ENCODE measurements around the gene CRACDL.

The CRACDL gene

DNA sequence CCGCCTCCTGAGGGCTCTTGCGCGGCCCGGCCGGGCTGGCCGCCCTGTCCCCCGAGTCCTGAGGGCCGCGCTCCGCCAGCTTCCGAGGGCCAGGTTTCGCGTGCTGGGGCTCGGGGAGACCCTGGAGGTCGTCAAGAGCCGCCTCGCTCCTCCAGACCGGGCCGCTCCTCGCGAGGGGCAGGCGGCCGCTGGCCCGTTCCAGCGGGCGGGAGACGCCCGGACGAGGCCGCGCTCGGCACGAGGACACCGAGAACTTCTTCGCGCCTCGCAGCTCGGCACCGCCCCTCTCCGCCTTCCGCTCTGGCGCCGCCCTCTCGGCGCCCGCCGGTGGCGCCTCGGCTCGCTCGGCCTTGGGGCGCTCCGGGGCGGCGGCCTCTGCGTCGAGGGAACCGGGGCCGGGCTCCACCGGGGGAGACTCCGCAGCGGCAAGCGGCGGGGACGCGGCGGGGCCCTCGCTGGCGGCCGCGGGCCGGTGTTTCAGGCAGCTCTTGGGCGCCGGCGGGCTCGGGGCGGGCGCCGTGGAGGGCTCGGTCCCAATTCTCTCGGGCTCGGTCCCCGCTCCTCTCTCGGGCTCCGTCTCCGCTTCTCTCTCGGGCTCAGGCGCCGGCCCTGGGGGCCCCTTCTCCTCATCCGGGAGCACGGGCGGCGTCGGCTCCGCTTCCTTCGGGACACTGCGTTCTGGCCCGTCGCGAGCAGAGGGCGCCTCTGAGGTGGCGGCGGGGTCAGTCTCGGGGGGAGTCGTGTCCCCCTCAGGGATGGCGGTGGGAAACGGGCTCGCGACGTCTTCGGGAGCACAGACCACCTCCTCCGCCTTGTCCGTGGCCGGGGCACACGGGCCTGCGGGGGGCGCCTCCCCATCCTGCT, 113.5 kb downstream of the CRACDL start:
- no peak for DNase-seq

DNA sequence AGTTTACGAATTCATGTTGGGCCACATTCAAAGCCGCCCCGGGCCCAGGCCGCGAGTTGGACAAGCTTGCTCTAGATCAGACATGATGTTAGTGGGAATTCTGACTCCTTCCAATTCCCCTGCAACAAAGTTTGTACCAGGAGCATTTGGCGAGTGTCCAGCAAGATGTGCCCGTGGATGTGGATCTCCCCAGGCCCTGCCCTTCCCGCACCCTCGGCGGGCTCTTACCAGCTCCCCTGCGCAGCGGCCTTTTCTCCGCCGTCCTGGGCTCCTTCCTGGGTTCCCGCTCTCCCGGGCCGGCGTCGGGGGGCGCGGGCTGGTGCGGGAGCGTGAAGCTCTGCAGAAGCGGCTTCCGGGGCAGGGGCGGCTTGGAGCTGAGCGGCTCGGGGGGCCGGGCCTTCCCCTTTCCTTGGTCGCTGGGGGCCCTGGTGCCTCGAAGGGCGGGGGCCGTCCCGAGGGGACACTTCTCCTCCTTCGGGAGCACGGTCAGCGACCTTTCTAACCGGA, 114.3 kb downstream of the CRACDL start:
- no peak for DNase-seq

DNA sequence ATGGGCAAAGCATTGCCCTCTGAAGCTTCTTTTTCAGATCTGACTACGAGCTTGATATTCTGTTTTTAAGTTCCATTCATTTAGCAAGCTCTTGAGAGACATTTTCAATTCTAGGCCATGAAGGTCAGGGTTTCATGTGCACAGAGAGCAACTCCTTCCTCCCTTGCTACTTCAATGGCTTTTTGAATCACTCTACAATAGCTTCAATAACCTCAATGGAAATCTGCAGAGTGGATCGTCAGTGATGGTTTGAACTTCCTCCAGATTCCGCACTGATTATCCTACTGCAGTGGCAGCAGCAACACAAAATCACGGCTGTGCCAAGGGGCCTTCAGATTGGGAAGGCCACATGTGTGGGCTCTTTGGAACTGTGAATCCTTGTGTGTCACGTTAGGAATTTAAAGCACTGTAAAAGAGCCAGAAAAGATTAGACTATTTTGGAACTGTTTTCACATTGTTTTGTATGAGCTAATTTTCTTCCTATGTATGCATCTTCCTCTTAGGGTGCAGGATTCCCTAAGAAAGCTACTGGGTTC, 116.7 kb downstream of the CRACDL start:
- DNase-seq, result no peak

DNA sequence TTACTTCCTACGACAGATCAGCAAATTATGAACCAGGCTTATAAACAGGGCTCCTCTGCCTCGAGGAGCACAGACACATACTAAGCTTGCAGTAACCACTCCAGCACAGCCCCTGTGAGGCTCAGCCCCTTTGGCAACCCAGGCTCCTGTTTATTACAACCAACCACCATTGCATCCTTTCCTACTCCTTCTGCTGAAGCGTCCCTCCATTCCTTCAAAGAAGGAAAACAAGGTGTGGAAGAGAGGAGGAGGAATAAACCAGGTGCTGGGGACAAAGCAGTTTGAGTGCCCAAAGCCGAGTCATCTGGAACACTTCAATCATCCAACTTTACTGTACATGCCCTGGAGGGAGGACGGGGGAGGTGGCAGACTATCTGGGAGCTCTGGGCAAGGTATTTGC, 117.9 kb downstream of the CRACDL start:
- DNase-seq, result no peak

DNA sequence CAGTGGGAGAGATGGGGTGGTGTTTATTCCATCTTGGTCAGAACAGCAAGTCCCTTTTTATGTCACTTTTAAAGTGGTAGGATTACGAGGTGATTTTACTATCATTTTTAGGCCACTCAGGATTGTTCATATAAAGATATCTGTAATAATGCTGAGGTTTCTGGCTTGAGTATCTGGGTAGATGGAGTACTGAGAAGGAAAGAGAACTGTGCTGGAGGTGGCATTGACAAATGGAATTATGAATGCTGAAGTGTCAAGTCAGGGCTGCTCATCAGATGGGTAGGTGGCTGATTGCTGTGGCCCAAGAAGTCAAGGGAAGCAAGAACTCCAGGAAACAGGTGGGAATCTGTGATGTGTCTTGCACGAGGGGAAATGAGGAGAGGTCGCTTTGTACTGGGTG, 119.7 kb downstream of the CRACDL start:
- DNase-seq, result no peak

DNA sequence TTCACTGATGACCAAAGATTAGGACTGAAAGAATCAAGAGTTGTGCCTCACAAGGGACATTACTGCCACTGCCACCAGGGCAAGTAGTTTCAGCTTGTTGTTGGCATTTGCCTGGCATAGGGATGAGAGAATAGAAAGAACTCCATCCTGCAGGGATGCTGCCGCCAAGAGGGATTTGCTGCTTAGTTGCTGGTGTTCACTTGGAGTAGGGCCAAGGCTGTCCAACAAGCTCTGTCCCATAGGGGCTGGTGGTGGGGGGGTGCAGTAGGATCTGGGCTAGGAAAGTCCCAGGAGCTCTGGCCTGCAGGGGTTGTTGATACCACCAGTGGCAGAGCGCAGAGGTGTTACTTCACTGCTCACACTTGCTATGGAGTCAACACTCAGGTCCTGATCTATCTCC, 120.2 kb downstream of the CRACDL start:
- no peak for DNase-seq

DNA sequence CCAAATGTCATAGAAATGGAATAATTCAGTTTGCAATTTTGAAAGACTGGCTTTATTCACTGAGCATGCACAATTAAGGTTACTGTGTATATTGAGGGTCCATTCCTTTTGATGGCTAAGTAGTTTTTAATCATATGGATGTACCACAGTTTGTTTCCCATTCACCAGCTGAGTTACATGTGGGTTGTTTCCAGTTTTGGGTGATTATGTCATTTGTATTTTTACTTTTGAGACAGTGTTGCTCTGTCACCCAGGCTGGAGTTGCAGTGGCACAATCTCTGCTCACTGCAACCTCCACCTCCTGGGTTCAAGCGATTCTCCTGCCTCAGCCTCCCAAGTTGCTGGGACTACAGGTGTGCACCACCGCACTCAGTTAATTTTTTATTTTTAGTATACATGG, 124.3 kb downstream of the CRACDL start:
- DNase-seq, result no peak

DNA sequence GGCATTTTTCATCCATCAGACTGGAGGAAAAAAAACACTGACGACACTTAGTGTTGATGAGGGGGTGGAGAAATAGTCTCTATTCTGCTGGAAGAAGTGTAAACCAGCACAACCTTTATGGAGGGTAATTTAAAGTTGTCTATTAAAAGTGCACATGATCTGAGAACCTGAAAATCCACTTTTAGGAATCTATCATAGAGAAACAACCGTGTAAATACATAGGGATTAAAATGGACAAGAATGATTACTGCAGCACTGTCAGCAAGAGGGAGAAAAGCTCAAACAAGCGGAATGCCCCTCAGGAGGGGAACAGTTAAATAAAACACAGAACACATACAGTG, 125.5 kb downstream of the CRACDL start:
- DNase-seq, result no peak

DNA sequence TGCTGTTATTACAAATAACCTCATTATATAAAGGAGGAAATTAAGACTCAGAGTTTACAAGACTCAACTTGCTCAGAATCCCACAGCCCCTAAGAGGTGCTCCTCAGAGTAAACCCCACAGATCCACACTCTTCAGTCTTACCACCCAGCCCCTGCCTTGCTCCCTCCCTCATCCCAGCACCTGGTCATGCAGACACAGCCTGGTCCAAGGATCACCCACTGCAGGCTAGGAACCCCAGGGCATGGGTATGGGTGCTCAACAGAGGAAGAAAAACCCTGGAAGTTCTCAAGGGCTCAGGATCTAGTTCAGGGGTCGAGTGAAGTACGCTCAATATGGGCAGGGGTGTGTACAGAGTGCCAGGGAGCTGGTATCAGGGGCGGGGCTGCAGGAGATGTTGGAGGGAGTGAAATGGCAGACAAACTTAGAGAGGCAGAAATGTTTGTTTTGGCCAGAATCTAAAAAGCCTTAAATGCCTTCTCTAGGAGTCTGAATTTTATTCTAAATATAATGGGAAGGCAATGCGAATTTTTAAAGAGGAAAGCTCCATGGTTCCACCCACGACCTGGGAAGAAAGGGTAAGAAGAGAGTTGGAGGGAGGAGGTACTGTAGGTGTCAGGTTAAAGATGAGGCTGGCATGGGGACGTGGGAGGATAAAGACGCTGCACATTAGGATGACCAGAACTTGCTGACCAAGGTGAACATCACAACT, 126.0 kb downstream of the CRACDL start:
- DNase-seq, result no peak

DNA sequence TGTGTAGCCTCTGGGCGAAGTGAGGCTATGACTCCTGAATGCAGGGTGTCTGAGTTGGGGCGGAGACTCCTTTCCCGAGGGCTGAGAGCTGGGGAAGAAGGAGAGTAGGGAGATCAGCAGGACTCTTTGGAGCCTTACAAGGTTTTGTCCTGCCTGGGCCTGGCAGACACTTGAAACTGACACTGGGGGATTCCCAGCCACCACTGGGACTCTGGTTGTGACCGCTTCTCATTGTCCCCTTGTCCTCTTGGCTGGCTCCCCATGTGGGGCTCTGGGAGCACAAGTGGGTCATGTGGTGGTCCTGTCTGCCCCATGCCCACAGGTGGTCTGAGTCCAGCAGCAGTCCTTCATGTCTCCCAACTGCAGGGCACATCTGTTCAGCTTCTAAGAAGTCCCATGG, 126.9 kb downstream of the CRACDL start:
- DNase-seq, result no peak

DNA sequence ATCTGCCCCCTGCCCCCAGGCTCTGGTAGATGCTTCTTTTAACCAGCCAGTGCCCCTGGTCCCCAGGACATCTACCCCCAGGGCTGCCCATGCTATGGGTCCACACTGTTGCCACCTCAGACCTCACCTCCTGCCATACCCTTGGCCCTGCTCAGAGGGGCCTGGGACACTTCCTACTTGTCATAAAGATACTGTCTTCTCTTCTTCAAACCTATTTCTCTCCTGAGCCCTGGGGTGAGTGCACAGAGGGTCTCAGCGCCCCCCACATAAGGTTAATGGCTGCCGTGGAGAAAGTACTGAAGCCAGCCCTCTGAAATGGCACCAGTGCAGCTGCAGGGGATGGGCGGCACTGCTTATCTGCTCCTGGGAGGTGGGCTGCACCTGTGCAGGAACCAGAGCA, 127.5 kb downstream of the CRACDL start:
- no peak for DNase-seq

DNA sequence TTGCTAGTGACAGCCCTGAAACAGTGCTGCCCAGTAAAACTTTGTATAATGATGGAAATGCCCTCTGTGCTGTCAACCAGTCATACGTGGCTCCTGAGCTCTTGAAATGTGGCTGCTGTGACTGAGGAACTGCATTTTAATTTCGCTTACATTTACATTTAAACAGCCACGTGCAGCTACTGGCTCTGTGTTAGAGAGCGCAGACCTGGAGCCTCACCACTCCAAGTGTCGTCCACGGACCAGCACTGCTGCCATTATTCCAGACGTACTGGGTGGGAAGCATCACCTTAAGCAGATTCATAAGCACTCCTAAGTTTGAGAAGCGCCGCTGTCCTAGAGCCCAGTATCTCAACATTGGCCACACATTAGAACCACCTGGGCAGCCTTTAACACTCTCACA, 128.1 kb downstream of the CRACDL start:
- no peak for DNase-seq

DNA sequence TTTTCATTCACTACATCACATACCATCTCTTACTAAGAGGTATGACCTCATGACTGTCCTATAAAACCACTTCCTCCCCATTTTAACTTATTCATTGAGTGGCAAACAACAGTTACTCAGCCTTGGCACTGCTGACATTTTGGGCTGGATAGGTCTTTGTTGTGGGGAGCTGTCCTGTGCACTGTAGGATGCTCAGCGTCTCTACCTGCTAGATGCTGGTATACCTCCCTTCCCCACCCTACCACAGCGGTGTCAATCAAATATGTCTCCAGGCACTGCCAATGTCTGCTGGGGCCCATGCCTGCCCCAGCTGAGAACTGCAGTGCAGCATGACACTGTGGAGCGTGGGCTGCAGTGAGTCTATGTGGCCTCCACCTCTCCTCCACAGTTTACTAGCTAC, 128.8 kb downstream of the CRACDL start:
- no peak for DNase-seq

DNA sequence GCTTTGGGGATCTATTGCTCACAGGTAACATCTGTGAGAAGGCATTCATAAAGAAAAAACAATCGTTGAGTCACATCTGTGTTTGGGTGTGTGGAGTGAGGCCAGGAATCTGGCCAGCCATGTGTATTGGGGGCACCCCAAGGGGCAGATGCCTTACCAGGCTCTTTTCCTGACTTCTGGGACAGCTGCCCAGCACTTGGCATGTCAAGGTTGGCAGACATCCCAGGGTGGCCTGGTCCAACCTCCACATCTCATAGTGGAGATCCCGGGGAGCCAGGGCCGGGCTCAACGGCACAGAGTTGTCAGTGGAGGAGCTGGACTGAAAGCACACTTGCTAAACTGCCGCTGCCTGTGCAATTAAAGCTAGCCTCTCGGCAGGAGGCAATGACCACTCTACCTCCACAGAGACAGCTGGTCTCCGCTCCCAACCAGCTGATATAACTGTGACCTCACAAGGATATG, 129.8 kb downstream of the CRACDL start:
- no peak for DNase-seq

DNA sequence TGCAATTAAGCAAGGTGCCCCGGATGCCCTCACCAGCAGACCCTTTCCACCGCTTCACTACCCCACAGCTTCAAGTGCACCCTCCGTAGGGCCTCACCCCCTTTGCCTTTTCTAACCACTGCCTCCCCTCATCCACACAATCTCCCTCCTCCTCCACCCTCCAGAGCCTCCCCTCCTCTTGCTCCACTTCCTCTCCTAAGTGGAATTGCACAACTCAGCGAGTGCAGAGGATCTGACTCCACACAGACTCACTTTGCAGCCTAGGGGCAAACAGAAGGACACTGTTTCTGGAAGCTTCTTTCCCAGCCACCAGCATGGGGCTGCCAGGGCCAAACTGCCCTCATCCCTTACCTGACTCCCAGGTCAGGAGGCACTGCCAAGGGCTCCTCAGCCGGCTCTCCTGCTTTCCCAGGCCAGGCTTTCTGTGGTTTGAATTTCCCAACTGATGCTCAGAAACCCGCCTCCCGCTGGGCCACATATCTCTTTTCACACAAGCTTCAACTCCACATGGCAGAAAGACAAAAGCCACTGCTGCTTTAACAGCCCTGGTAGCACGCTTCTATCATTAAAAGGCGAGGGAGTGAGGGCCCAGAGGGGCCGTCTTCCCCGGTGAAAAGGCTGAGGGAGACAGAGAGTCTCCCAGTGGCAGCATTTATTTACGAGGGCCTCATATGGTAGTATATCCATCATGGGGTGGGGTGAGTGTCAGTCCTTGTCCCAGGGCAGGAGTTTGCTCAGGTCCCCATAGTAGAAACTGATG, 130.4 kb downstream of the CRACDL start:
- no peak for DNase-seq

DNA sequence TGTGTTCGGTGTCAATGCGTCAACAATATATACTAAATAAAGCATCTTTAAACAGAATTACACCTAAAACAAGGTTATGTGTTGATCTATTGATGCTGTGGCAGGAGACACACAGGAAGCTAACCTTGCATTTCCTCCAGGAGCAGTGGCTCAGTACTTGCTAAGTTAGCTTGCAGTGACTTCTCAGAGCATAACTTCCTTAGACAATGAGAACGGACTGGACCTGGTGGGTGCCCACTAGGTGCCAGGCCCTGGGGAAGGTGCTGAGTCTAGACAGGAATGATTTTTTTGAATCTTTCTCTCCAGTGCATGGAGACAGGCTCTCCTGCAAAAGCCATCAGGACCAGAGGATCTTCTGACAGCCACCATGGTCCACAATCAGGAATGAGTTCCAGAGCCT, 131.3 kb downstream of the CRACDL start:
- no peak for DNase-seq

DNA sequence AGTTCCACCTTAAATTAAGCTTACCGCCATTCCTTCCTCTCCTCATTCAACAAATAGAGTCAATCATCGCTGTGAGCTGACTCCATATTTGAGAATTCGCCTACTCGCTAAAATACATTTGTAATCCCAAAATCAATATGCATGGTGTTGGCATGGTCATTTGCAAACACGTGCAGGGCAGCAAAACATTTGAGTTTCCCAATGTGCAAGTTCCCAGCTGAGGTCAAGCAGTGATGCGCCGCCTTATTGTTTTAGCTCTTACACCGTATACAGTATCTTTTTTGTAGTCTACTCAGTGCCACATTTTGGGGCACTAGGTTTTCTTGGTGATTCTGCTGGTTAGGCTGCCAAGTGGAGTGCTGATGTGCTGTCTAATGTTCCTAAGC, 131.8 kb downstream of the CRACDL start:
- DNase-seq, result no peak

DNA sequence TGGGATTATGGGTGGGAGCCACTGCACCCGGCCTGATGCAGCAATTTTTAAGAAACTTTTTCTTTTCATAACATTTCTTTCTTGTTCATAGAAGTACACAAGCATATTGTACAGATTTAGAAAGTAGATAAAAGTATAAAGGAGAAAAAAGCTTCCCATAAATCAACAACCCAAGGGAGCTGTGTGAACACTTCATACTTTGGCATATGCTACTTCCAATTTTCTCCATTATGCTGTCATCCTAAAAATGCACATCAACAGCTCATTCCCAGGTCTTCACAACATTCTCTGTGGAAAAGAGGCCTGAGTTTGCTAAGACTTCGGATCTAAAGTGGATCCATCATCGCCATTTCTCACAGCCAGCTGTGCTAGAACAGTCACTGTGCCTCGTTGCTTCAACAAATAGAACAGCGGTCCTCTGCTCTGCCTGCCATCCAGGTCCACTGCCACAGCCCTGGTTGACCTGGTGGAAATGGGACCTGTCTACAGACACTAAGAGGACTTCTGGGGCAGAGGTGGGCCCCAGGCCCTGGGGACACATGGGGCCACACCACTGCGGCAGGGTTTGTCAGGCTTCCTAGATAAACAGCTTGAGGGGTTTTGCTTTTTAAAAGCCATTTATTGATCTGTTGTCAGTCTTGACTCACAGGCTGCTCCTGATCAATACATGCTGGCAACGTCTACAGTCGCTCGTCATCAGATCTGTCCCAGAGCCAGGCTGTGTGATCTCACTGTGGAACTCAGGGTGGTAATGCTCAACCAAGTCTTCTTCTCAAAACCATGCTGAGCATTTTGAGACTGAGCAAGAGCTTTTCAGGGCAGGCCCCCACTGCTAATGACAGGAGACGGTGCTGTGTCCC, 132.4 kb downstream of the CRACDL start:
- no peak for DNase-seq

DNA sequence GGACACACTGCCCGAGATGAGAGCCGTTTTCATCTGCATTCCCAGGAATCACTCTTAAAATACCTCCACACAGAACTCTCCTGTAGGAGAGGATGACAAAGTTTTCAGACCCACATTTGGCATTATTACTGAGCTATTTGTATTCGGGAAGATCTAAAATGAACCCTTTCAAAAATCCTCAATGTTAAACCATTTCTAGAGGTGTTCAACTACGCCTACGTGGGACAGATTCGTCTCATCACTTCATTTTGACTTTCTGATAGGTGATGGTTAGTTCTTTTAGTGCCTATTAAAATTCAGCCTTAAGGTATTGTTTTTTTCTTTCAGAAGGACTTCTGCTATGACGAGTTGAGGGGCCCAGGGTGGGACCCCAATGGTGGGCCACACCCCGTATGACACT, 133.7 kb downstream of the CRACDL start:
- DNase-seq, result no peak

DNA sequence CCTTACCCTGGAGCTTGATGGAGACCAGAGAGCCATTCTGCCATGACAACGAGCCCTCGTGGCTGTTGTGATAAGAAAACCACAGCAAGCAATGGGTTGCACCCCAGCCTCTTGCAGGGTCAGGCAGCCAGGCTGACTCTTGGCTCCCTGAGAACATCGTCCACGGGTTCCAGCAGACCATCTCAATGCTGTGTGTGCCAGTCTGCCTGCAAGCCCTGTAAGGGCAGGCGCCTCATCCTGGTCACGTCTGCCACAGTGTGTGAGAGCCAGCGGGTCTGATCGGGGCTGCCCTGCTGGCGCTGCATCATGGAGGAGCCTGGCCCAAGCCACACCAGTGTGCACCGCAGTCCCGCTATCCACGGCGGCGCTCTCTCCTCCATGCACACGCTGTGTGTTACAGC, 134.1 kb downstream of the CRACDL start:
- no peak for DNase-seq

DNA sequence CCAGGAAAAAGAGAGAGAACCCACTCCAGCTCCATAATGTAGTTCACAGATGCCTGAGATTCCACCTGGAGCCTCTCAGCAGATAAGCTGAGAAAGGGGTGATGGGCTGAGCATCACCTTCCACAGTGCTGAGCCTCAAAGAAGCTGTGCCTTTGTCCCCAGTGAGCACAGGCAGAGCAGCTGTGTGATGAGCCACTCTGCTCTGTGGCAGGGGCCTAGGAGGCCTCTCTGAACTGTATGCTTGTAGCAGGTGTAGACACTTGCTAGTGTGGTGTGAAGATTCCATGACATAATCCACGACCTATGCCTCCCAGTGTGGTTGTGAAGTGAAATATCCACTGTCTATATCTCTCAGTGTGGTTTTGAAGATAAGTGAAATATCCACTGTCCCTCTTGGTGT, 134.7 kb downstream of the CRACDL start:
- DNase-seq, result no peak

DNA sequence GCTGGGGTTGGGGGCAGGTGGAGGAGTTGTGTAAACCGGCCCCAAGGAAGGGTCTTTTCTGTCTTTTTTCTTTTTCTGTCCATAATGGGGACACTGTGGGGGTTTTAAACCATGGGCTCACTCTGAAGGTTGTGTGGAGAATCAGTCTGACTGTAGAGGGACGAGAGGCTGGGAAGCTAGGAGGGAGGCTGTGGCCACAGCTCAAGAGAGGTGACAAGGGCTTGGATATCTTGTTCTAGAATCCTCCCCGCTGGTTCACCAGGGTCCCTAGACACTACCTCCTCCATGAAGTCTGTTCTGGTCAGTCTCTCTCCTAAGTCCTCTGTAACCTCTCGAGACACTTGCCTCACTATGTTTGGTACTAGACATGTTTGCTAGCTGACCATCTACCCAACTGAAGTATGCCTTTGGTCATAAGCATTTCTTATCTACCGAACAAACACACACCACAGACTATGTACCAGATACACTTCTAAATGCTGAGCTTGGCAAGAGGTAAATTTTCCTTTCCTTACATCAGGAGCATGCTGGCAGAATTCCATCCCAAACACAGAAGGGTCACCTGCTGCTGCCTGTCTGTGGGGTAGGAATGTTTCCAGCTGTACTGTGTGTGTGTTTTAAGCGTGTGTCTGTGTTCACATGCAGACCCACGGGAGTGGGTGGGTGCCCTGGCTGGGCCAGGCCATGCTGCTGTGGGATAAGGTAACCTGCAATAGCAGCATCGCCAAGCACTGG, 135.5 kb downstream of the CRACDL start:
- DNase-seq, result no peak
